NCI-H1436 (cell line): Measurements from ENCODE around the gene ARHGEF18.

Experiments
- DNase-seq: peaks from one replicate; lab custom pipeline; 2025; lab: John Stamatoyannopoulos, UW

ARHGEF18 gene

DNA sequence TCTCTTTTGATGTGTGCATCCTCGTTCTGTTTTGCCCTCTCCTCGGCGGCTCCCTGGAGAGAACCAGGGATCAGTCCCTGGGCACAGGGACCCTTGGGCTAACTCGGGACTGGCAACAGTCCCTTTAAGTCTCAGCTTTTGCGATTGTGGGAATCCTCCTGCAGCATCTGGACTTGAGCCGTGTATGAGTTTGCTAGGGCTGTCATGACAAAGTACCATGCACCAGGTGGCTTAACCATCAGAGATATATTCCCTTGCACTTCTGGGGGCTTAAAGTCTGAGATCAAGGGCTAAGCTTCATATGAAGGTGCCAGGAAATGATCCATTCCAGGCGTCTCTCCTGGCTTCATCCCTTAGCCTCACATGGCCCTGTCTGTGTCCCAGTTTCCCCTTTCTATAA lies 34.5 kb downstream of the ARHGEF18 start:
- DNase-seq: no peak

DNA sequence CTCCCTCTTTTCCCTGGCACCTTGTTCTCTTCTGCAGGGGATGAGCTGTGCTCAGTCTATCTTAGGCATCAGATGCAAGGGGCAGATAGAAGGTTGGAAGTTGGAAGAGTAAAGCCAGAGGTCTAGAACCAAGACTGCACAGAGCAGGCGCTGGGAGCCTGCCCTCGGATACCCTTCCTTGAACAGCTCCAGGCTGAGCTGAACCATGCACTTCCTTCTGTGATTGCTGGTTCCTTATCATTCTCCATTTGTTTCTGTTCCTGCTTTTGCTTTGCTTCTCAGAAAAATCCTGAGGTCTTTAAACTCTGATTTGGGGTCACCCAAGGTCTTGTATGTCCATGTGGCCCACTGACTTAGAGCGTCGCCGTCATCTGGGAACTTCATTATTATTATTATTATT lies 36.3 kb downstream of the ARHGEF18 start:
- DNase-seq: no peak

DNA sequence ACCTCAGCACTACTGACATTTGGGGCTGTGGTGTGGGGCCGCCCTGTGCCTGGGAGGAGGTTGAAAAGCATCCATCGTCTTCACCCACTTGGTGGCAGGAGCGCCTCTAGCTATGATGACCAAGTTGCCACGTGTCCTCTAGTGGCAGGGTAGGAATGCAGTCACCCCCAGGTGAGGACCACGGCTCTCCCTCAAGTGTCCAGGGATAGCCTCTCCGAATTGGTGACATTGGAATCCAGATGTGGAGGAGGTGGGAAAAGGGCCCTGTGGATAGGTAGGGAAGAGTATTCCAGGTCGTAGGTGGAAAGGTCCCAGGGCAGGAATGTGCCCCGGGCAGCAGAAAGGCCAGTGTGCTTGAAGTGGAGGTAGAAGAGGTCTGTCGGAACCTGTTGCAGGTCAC lies 37.6 kb downstream of the ARHGEF18 start:
- DNase-seq: no peak

DNA sequence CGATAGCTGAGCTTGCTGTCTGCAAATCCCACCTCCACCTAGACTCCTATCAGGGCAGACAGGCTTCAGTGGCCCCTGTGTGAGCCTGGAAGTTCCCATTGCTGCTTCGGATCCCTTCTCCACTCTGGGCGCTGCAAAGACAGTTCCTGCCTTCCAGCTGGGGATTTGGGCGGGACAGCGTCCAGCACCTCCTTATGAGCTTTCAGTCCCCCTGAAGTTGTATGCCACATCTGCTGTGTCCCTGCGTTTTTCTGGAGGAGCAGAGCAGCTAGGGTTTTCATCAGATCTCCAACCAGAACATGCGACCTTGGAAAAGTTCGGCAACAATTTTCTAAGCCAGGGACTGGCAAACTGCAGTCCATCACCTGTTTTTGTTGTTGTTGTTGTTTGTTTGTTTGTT lies 38.0 kb downstream of the ARHGEF18 start:
- no peak for DNase-seq

DNA sequence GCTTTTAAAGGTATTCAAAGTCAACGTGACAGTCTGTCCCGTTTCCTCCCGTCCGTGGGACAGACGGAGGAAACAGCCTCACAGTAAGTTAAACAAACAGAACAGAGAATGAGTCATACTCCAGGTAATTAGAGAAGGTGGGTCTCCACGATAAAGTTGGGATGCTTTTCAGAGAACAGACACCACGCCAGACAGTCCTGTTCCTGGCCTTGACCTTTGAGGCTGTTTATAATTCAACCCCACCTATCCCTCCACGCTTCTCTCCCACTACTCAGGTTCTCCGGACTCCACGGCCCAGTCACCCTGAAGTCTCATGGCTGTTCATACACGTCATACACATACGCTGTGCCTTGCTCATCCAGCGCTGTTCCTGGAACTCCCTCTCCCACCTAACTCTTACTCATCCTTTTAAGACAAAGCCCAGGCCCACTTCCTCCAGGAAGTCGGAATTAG lies 42.5 kb downstream of the ARHGEF18 start:
- no peak for DNase-seq

DNA sequence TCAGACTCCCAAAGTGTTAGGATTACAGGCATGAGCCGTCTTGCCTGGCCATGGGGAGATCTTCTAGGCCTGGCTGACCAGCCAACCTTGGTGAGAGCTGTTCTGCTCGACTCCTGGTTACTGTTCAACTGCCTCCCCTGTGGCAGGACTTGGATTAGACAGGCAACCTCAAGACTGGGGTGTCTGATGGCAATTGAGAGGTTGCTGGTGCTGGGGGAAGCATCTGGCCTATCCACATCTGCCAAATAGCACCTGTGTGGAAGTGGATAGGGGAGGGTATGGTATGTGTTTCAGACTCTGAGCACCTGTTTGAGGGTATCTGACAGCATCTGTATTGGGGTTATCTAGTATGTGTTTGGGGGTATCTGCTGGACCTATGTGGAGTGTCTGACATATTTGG lies 44.7 kb downstream of the ARHGEF18 start:
- DNase-seq: no peak

DNA sequence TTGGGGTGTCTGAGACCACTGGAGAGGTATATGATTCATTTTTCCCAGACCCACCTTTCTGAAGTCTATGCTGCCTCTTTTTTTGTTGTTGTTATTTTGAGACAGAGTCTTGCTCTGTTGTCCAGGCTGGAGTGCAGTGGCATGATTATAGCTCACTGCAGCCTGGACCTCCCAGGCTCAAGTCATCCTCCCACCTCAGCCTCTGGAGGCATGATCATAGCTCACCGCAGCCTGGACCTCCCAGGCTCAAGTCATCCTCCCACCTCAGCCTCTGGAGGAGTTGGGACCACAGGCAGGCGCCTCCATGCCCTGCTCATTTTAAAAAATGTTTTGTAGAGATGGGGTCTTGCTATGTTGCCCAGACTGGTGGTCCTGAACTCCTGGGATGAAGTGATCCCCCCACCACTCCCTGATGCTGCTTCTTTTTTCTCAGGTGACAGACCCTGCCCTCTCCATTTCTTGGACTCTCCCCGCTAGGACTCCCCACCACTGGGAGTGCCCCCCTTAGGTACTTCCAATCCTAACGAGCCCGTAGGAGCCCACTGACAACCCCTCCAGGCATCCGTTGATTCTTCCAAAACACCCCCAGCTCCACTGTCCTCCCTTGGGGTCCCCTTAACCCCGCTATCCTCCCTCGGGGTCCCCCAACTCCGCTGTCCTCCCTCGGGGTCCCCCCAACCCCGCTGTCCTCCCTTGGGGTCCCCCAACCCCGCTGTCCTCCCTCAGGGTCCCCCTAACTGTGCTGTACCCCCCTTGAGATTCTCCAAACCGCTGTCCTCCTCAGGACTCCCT lies 45.4 kb downstream of the ARHGEF18 start:
- no peak for DNase-seq

DNA sequence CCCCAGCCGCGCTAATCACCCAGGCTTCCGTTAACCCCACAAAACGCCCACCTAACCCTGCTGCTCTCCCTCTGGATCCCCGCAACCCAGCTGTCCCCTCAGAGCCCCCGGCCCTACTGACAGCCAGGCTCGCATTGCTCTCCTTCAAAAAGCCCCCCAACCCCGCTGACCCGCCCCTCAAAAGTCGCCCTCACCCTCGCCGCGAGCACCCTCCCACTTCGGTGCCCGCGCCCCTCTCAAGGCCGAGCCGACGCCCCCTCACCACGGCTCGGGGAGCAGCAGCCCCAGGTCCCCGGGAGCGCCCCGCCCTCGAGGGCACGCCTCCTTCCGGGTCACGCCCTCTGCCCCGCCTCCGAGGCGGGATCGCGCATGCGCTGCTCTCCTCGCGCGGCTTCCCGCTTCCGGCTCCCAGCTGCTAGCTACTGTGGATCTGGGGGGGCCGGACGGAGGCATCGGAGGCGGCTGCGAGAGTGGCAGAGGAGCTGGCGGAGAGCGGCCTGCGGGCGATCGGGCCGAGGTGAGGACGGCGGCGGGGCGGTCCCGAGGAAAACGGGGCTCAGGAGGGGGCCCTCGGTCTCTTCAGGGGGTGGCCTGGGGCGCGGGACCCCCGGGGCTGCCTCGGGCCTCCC lies 46.1 kb downstream of the ARHGEF18 start:
- DNase-seq: peak; percentile 76

DNA sequence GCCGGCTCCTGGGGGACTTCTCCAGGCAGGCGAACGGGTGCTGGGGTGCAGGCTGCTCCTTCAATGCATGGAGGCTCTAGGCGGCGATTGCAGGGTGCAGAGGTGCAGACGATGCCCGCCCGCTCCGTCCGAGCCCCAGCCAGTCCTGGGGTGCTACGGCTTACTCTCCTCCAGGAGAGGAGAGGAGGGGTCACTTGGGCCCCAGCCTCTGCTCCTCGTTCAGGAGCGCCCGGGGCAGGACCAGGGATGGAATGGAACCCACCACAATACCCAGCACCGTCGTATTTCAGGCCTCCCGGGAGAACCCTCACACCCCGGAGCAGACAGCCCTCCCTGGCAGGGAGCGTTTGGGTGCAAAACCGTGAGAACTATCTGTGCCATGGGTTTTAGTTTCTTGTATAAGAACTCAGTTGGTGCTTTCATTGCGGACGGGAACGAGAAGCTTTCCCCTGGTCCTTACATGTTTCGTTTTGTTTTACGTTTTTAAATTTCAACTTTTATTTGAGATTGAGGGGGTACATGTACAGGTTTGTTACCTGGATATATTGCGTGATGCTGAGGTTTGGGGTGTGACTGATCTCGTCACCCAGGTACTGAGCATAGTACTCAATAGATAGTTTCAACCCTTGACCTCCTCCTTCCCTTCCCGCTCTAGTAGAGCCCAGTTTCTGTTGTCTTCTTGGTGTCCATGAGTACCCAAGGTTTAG lies 46.8 kb downstream of the ARHGEF18 start:
- DNase-seq: no peak

DNA sequence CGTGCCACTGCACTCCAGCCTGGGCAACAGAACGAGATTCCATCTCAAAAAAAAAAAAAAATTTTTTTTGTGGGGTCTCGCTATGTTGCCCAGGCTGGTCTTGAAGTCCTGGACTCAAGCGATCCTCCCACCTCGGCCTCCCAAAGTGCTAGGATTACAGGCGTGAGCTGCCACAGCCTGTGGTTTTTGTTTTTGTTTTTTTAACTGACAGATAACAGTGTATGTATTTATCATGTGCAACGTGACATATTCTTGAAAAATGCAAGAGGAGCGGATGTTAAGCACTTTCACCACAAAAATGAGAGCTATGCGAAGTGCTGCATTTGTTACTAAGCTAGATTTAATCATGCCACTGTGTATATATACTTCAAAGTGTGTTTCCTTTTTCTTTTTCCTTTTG lies 49.0 kb downstream of the ARHGEF18 start:
- DNase-seq: no peak
